ENCODE data around the gene CAV1.

DNA sequence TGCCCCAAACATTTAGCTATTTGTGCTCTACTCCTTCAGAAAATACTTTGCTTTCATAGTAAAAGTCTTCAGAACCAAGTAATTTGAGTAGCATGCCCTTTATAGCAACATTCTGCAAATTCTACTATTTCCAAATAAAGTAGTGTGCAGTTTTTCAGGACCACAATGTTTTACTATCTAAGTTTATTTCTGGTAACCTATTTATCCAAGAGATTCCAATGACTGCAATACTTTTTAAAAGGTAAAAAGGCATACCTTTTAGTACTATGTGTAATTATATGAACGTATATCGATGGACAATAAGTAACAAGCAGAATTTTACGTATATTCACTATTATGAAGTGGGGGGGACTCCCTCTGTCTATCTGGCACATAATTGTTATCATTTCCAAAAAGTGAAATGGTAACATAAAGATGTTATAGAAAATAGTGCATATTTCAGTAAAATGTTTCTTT lies 32.2 kb upstream of the CAV1 start:
- TF ChIP-seq, protein P1, sequence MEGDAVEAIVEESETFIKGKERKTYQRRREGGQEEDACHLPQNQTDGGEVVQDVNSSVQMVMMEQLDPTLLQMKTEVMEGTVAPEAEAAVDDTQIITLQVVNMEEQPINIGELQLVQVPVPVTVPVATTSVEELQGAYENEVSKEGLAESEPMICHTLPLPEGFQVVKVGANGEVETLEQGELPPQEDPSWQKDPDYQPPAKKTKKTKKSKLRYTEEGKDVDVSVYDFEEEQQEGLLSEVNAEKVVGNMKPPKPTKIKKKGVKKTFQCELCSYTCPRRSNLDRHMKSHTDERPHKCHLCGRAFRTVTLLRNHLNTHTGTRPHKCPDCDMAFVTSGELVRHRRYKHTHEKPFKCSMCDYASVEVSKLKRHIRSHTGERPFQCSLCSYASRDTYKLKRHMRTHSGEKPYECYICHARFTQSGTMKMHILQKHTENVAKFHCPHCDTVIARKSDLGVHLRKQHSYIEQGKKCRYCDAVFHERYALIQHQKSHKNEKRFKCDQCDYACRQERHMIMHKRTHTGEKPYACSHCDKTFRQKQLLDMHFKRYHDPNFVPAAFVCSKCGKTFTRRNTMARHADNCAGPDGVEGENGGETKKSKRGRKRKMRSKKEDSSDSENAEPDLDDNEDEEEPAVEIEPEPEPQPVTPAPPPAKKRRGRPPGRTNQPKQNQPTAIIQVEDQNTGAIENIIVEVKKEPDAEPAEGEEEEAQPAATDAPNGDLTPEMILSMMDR (optimal IDR thresholded peaks at IDR 0.05 in 1 of 3, IDR thresholded peaks at IDR 0.05 in 1 of 3, conservative IDR thresholded peaks at IDR 0.05 in 1 of 3; ENCODE audit: extremely low read depth in 1 of 3, insufficient read depth in 2 of 3, low read length in 3 of 3), result no peak
- TF ChIP-seq EZH2 (IDR thresholded peaks at IDR 0.05; ENCODE audit: low read length), result no peak
